ENCODE measurements around the gene UBE2G2. TPM values are rescaled to one million over a fixed set of nuclear protein-coding genes. Genes with fewer than 3 reads are reported as not detected.

Gene UBE2G2
- total RNA-seq, 2 donors from 2014 or later = 46.9 to 75.7 TPM

DNA sequence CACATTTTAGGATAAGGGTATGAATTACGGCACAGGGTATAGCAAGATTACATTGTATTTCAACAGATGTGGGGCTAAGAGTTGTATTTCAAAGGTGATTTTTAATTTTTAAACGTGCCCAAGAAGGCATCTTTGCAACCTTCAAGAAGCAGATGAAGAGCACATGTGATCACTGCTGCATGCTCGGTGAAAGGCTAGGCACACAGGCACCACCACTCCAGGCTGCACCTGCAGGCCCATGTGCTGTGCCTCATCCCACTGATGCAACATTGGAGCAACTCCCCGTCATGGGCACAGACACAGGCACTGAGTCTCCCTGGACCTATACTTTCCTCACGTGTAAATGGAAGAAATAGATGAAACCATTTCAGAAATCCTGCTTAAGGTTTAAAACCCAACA lies 23.5 kb downstream of the UBE2G2 start:
- H3K9me3 ChIP-seq = no peaks in the 10 kb centered on the region
- TF ChIP-seq, protein P1, sequence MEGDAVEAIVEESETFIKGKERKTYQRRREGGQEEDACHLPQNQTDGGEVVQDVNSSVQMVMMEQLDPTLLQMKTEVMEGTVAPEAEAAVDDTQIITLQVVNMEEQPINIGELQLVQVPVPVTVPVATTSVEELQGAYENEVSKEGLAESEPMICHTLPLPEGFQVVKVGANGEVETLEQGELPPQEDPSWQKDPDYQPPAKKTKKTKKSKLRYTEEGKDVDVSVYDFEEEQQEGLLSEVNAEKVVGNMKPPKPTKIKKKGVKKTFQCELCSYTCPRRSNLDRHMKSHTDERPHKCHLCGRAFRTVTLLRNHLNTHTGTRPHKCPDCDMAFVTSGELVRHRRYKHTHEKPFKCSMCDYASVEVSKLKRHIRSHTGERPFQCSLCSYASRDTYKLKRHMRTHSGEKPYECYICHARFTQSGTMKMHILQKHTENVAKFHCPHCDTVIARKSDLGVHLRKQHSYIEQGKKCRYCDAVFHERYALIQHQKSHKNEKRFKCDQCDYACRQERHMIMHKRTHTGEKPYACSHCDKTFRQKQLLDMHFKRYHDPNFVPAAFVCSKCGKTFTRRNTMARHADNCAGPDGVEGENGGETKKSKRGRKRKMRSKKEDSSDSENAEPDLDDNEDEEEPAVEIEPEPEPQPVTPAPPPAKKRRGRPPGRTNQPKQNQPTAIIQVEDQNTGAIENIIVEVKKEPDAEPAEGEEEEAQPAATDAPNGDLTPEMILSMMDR (IDR thresholded peaks at IDR 0.05) = no peak
- TF ChIP-seq POLR2AphosphoS5 (IDR thresholded peaks at IDR 0.05) (no peak), POLR2A (IDR thresholded peaks at IDR 0.05) (no peak)
- H3K4me1 ChIP-seq (replicated peaks) = no peaks in the 10 kb centered on the region
- WGBS = 92% methylated on average over 5 of the region's 5 CpGs
- no peaks in the 10 kb centered on the region for H3K27me3 ChIP-seq (replicated peaks; ENCODE audit: insufficient read depth)
- H3K27ac ChIP-seq = no peak overlapping the region
- H3K36me3 ChIP-seq = no peaks in the 10 kb centered on the region
- intact Hi-C loops (cut with DNase I) = no loop called here
- H3K4me3 ChIP-seq = no peak overlapping the region
- no peak for DNase-seq (ENCODE audit: low spot score)

DNA sequence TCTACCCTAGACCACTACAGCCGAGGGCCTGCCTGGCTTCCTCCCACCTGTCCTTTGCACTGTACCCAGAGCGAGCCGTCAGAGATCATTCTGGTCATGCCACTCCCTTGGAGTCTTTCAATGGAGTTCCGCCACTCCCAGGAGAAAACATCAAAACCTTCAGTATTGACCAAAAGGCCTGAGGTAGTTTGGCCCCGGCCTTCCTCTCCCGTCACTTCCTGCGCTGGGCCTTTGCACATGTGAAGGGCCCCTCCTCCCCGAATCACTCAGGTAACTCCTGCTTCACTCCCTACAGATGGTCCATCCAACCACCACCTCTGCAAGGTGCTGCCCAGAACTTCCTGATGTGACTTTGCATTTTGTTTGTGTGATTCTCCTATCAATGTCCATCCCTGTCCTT lies 26.6 kb downstream of the UBE2G2 start:
- H3K27ac ChIP-seq = no peak overlapping the region
- no peak for DNase-seq (ENCODE audit: low spot score)
- H3K27me3 ChIP-seq (replicated peaks; ENCODE audit: insufficient read depth) = no peaks in the 10 kb centered on the region
- no peak overlapping the region for H3K4me3 ChIP-seq
- 90% methylated on average over 8 of the region's 8 CpGs for WGBS
- H3K36me3 ChIP-seq = peaks cover 0 to 12% of the 10 kb centered on the region in 2 donors
- intact Hi-C loops (cut with DNase I) = no loop called here
- no peaks in the 10 kb centered on the region for H3K4me1 ChIP-seq (replicated peaks)
- TF ChIP-seq POLR2A (IDR thresholded peaks at IDR 0.05) (no peak), POLR2AphosphoS5 (IDR thresholded peaks at IDR 0.05) (no peak)
- TF ChIP-seq, protein P1 (IDR thresholded peaks at IDR 0.05) = no peak
- no peaks in the 10 kb centered on the region for H3K9me3 ChIP-seq

DNA sequence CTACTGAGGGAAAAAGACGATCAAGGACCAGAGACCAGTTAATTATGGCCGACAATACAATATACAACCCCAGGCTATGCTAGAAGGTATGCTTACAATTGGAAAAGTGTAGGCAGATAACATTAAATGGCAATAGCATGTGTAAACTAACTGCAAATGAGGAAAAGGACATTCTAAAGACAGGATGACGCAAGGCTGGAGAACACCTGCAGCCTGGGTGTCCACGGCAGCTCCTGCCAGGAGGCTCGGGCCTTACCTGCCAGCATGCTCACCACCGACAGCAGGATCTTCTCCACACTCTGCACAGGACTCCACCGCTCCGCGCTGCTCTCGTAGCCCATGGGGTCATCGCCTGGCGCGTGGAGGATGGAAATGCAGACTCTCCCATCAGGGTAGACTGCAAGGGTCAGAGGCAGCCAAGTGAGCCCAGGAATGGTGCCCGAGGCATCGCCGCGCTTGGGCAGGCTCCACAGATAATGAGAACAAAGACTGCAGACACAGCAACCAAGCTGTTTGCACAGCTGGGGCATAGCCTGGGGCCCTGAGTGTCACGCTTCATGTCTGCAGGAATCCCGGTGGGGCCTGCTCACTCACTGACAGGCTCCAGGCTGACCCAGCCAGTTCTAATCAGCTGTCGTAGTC lies 28.2 kb downstream of the UBE2G2 start:
- H3K4me3 ChIP-seq = no peak overlapping the region
- 54% methylated on average over 20 of the region's 20 CpGs for WGBS
- no peak overlapping the region for H3K27ac ChIP-seq
- TF ChIP-seq, protein P1 (IDR thresholded peaks at IDR 0.05) = no peak
- TF ChIP-seq POLR2AphosphoS5 (IDR thresholded peaks at IDR 0.05) (peak; percentile 39), POLR2A (IDR thresholded peaks at IDR 0.05) (no peak)
- no peaks in the 10 kb centered on the region for H3K4me1 ChIP-seq (replicated peaks)
- no peaks in the 10 kb centered on the region for H3K9me3 ChIP-seq
- intact Hi-C loops (cut with DNase I) = no loop called here
- H3K36me3 ChIP-seq = peaks cover 0 to 12% of the 10 kb centered on the region in 2 donors
- no peaks in the 10 kb centered on the region for H3K27me3 ChIP-seq (replicated peaks; ENCODE audit: insufficient read depth)
- peak; percentile 61 for DNase-seq (ENCODE audit: low spot score)

DNA sequence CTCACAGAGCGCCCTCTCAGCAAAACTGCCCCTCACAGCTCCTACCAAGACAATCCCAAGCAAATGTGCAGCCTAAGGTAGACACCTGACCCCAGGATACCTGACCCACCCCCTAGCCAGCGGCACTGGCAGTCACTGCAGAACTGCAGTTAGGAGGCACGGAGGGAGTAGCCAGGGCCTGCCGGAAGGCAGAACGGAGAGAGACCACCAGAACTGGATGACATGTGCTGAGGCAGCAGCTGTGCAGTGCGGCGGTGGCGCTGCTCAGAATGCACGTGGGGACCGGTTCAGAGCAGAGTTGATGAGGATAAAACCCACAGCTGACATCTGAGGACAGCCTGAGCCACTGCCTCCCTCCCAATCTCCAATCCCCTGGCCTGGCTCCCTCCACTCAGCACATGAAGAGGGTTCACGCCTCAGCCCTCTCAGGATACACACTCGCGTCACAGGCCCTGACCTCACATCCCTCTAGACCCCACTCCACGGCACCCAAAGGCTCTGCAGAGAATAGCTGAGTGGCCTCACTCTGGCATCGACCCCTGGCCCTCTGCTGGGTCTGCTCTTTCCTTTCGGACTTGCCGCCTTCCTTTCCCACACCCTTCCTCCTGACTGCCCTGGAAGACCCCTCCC lies 29.6 kb downstream of the UBE2G2 start:
- no peaks in the 10 kb centered on the region for H3K4me1 ChIP-seq (replicated peaks)
- H3K36me3 ChIP-seq = peaks cover 0 to 12% of the 10 kb centered on the region in 2 donors
- no peak for DNase-seq (ENCODE audit: low spot score)
- H3K27ac ChIP-seq = no peak overlapping the region
- TF ChIP-seq, protein P1 (IDR thresholded peaks at IDR 0.05) = no peak
- TF ChIP-seq POLR2A (IDR thresholded peaks at IDR 0.05) (no peak), POLR2AphosphoS5 (IDR thresholded peaks at IDR 0.05) (no peak)
- no peaks in the 10 kb centered on the region for H3K27me3 ChIP-seq (replicated peaks; ENCODE audit: insufficient read depth)
- H3K4me3 ChIP-seq = no peak overlapping the region
- intact Hi-C loops (cut with DNase I) = no loop called here
- no peaks in the 10 kb centered on the region for H3K9me3 ChIP-seq
- WGBS = 94% methylated on average over 17 of the region's 17 CpGs

All from prostate gland (tissue), 2 donors.